ENCODE data around the gene ITGB1.

The ITGB1 gene

GRCh38 chr10:32971536-32972091 lies 13.6 kb upstream of the ITGB1 start:
- peak overlapping the region; percentile 84 for H3K4me3 Mint-ChIP-seq

DNA sequence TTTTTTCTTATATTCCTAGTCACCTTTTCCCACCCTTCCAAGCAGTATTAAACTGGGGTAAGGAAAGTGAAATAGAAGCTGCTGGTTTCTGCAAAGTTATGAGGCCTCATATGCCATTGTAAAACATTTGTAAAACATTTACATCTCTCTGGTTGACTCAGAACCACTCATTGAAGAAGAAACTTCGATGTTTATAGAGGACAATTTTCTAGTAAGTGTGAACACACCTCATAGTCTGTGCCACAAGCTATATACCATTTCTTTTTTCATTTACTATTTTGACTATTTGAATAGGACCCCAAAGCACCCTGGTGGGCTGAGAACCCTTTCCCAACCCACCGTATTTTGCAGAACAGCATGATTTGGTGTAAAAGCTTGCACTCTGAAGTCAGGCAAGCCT lies 12.9 kb upstream of the ITGB1 start:
- ATAC-seq (ENCODE audit: low read depth) (no peak), DNase-seq (ENCODE audit: low spot score in 2 of 2) (no peak)
- Mint-ChIP-seq H3K4me3 (no peak overlapping the region), H3K27ac (peak overlapping the region; percentile 95), H3K27me3 (no peaks in the 10 kb centered on the region), H3K36me3 (no peaks in the 10 kb centered on the region), H3K9me3 (peaks cover 3% of the 10 kb centered on the region), H3K4me1 (peaks cover 29% of the 10 kb centered on the region)

More at GRCh38 chr10:32971536-32972091, 13.6 kb upstream of the ITGB1 start:
- Mint-ChIP-seq H3K27me3 (no peaks in the 10 kb centered on the region), H3K4me1 (peaks cover 29% of the 10 kb centered on the region), H3K36me3 (no peaks in the 10 kb centered on the region), H3K9me3 (peaks cover under 1% of the 10 kb centered on the region), H3K27ac (peak overlapping the region; percentile 95)
- ATAC-seq (ENCODE audit: low read depth), result peak; percentile 79
- no peak for DNase-seq (ENCODE audit: low spot score in 2 of 2)

DNA sequence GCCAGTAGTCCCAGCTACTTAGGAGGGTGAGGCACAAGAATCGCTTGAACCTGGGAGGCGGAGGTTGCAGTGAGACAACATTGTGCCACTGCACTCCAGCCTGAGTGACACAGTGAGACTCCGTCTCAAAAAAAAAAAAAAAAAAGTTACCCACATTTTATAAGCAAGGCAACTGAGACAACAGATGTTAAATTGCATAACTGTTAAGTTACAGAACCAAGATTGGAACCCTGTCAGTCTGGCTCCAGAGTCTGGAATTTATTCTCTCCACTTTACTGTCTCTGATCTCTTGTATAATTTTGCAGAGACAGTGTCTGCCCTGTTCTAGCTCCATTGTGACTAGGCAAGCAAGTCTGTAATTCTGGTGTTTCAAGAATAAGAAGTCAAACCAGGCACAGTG lies 6.2 kb upstream of the ITGB1 start:
- Mint-ChIP-seq H3K27ac (no peak overlapping the region), H3K4me3 (no peak overlapping the region), H3K9me3 (peaks cover 3% of the 10 kb centered on the region), H3K36me3 (no peaks in the 10 kb centered on the region), H3K4me1 (peaks cover 19% of the 10 kb centered on the region), H3K27me3 (no peaks in the 10 kb centered on the region)
- DNase-seq (ENCODE audit: low spot score in 2 of 2) (no peak), ATAC-seq (ENCODE audit: low read depth) (no peak)

- DNase-seq (ENCODE audit: low spot score in 2 of 2) (no peak), ATAC-seq (ENCODE audit: low read depth) (no peak)
- Mint-ChIP-seq H3K27me3 (no peaks in the 10 kb centered on the region), H3K27ac (peak overlapping the region; percentile 88), H3K4me1 (peaks cover 24% of the 10 kb centered on the region), H3K4me3 (no peak overlapping the region), H3K9me3 (peaks cover 3% of the 10 kb centered on the region), H3K36me3 (no peaks in the 10 kb centered on the region)
These were observed 5.1 kb upstream of the ITGB1 start for GRCh38 chr10:32963096-32963495.

GRCh38 chr10:32962521-32962920 lies 4.5 kb upstream of the ITGB1 start:
- H3K27me3 Mint-ChIP-seq, result no peaks in the 10 kb centered on the region
- H3K4me3 Mint-ChIP-seq, result peak overlapping the region; percentile 43
- peak overlapping the region; percentile 88 for H3K27ac Mint-ChIP-seq
- DNase-seq (ENCODE audit: low spot score in 2 of 2), result no peak
- peaks cover 24% of the 10 kb centered on the region for H3K4me1 Mint-ChIP-seq
- H3K9me3 Mint-ChIP-seq, result peaks cover 3% of the 10 kb centered on the region
- no peak for ATAC-seq (ENCODE audit: low read depth)
- no peaks in the 10 kb centered on the region for H3K36me3 Mint-ChIP-seq

GRCh38 chr10:32961895-32962369 lies 3.9 kb upstream of the ITGB1 start:
- H3K36me3 Mint-ChIP-seq, result no peaks in the 10 kb centered on the region
- ATAC-seq (ENCODE audit: low read depth), result no peak
- H3K27ac Mint-ChIP-seq, result peak overlapping the region; percentile 88
- DNase-seq (ENCODE audit: low spot score in 2 of 2), result no peak
- no peaks in the 10 kb centered on the region for H3K27me3 Mint-ChIP-seq
- peaks cover 3% of the 10 kb centered on the region for H3K9me3 Mint-ChIP-seq
- peaks cover 24% of the 10 kb centered on the region for H3K4me1 Mint-ChIP-seq
- peak overlapping the region; percentile 14 for H3K4me3 Mint-ChIP-seq

- DNase-seq (ENCODE audit: low spot score in 2 of 2), result no peak
- H3K36me3 Mint-ChIP-seq, result no peaks in the 10 kb centered on the region
- H3K4me1 Mint-ChIP-seq, result peaks cover 24% of the 10 kb centered on the region
- H3K9me3 Mint-ChIP-seq, result peaks cover under 1% of the 10 kb centered on the region
- H3K4me3 Mint-ChIP-seq, result peak overlapping the region; percentile 56
- peak; percentile 55 for ATAC-seq (ENCODE audit: low read depth)
- no peaks in the 10 kb centered on the region for H3K27me3 Mint-ChIP-seq
- peak overlapping the region; percentile 88 for H3K27ac Mint-ChIP-seq
These were observed 3.4 kb upstream of the ITGB1 start for GRCh38 chr10:32961343-32961894.

GRCh38 chr10:32960022-32960421 lies 2.0 kb upstream of the ITGB1 start:
- no peak for ATAC-seq (ENCODE audit: low read depth)

GRCh38 chr10:32959006-32959920 lies 1.2 kb upstream of the ITGB1 start:
- H3K27ac Mint-ChIP-seq, result peak overlapping the region; percentile 88
- H3K9me3 Mint-ChIP-seq, result no peaks in the 10 kb centered on the region
- H3K27me3 Mint-ChIP-seq, result no peaks in the 10 kb centered on the region
- H3K36me3 Mint-ChIP-seq, result no peaks in the 10 kb centered on the region
- DNase-seq (ENCODE audit: low spot score in 2 of 2) (no peak), ATAC-seq (ENCODE audit: low read depth) (no peak)
- H3K4me3 Mint-ChIP-seq, result peak overlapping the region; percentile 87
- peaks cover 32% of the 10 kb centered on the region for H3K4me1 Mint-ChIP-seq

More at GRCh38 chr10:32960022-32960421, 2.0 kb upstream of the ITGB1 start:
- Mint-ChIP-seq H3K4me1 (peaks cover 29% of the 10 kb centered on the region), H3K27ac (peak overlapping the region; percentile 88), H3K27me3 (no peaks in the 10 kb centered on the region), H3K4me3 (peak overlapping the region; percentile 87), H3K36me3 (no peaks in the 10 kb centered on the region), H3K9me3 (no peaks in the 10 kb centered on the region)
- no peak for DNase-seq (ENCODE audit: low spot score in 2 of 2)

GRCh38 chr10:32957341-32958084 lies 517 bp downstream of the ITGB1 start:
- peak overlapping the region; percentile 86 for H3K4me3 Mint-ChIP-seq
- DNase-seq (ENCODE audit: low spot score in 2 of 2) (peak in 1 of 2 donors; percentile 46), ATAC-seq (ENCODE audit: low read depth) (peak; percentile 5)
- no peaks in the 10 kb centered on the region for H3K27me3 Mint-ChIP-seq
- no peaks in the 10 kb centered on the region for H3K9me3 Mint-ChIP-seq
- H3K4me1 Mint-ChIP-seq, result peaks cover 40% of the 10 kb centered on the region
- H3K36me3 Mint-ChIP-seq, result peaks cover 3% of the 10 kb centered on the region
- H3K27ac Mint-ChIP-seq, result peak overlapping the region; percentile 88

DNA sequence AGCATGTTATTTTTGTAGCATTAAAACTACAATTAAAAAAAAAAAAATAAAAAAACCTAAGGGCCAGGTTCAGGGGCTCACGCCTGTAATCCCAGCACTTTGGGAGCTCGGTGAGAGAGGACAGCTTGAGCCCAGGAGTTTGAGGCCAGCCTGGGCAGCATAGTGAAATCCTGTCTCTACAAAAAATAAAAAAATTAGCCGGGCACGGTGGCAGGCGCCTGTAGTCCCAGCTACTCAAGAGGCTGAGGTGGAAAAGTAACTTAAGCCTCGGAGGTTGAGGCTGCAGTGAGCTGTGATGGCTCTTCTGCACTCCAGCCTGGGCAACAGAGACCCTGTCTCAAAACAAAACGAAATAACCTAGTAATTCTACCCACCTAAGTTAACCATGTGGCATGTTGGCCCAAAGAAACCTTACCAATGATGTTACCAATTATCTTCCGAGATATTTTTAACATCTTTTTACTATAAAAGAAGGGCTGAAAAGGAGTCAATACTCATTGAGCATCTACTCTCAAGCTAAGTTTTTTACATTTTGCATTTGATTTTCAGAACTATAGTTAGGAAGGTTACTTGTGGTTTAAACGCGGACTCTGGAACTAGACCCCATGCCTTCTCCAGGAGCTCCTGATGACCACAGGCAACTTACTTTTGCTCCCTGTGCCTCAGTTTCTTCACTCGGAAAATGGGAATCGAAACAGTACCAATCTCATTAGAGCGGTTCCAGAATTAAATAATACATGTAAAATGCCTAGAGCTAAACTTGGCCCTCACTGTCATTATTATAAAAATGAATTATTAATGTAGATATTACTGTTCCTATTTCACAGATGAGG lies 1.4 kb downstream of the ITGB1 start:
- Mint-ChIP-seq H3K27me3 (no peaks in the 10 kb centered on the region), H3K9me3 (no peaks in the 10 kb centered on the region), H3K4me3 (peak overlapping the region; percentile 86), H3K36me3 (peaks cover 3% of the 10 kb centered on the region), H3K27ac (peak overlapping the region; percentile 73), H3K4me1 (peaks cover 44% of the 10 kb centered on the region)
- no peak for ATAC-seq (ENCODE audit: low read depth)
- no peak for DNase-seq (ENCODE audit: low spot score in 2 of 2)

GRCh38 chr10:32955790-32956189 lies 2.2 kb downstream of the ITGB1 start:
- no peaks in the 10 kb centered on the region for H3K9me3 Mint-ChIP-seq
- peaks cover 46% of the 10 kb centered on the region for H3K4me1 Mint-ChIP-seq
- H3K36me3 Mint-ChIP-seq, result peaks cover 7% of the 10 kb centered on the region
- H3K4me3 Mint-ChIP-seq, result peak overlapping the region; percentile 86
- ATAC-seq (ENCODE audit: low read depth) (no peak), DNase-seq (ENCODE audit: low spot score in 2 of 2) (no peak)
- no peaks in the 10 kb centered on the region for H3K27me3 Mint-ChIP-seq
- H3K27ac Mint-ChIP-seq, result peak overlapping the region; percentile 73

DNA sequence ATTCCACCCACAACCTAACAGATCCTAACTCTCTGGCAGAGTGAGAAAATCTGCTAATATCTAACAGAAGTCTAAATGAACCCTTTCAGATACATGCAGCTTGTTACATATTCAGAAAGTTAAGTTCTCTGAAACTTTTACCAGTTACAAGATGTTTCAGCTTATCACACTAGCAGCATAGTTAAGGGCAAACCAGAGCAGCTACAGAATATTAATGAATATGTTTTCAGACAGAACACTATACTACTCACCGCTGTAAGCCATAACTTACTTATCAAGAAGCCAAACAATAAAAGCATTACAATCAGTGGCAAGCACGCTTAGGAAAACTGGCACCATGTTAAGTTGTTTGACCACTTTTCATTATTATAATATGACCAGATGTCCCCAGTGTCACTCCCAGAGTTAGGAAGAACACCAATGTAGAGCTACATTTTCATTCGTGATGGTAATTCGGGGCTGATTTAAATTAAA lies 2.7 kb downstream of the ITGB1 start:
- DNase-seq (ENCODE audit: low spot score in 2 of 2) (no peak), ATAC-seq (ENCODE audit: low read depth) (no peak)
- Mint-ChIP-seq H3K27me3 (no peaks in the 10 kb centered on the region), H3K4me3 (peak overlapping the region; percentile 77), H3K27ac (peak overlapping the region; percentile 73), H3K4me1 (peaks cover 47% of the 10 kb centered on the region), H3K36me3 (peaks cover 11% of the 10 kb centered on the region), H3K9me3 (no peaks in the 10 kb centered on the region)
